Stomach (tissue), 9 donors: ENCODE data around the gene SVOPL. TPM values are rescaled to one million over a fixed set of nuclear protein-coding genes. Genes with fewer than 3 reads are reported as not detected.

Experiments
- DNase-seq, 2 donors: peaks; one replicate each; pipeline versions ENCODE4 v3.0.0 to v3.0.0-alpha.2; 2013 to 2019
- H3K27ac ChIP-seq, 5 donors: fragments of 200-600 bp in 4 of 5; sonication (generic) in 4 of 5; one replicate each; pipeline ENCODE4 v1.5.1; 2013 to 2019; ENCODE audit warnings: mild to moderate bottlenecking in 1 of 5, moderate library complexity in 1 of 5
- H3K27me3 ChIP-seq, 3 donors: fragments of 200-600 bp; sonication (generic); one replicate each; pipeline ENCODE4 v1.5.1; 2017 to 2019; ENCODE audit warnings: mixed run types in 1 of 3
- H3K36me3 ChIP-seq, 4 donors: fragments of 200-600 bp; sonication (generic); 1 replicate in 3 of 4; 2 replicates in 1 of 4; pipeline ENCODE4 v1.5.1; 2016 to 2019
- H3K4me1 ChIP-seq, 4 donors: fragments of 200-600 bp; sonication (generic); one replicate each; pipeline ENCODE4 v1.5.1; 2016 to 2019
- H3K4me3 ChIP-seq, 4 donors: fragments of 200-600 bp; sonication (generic) in 3 of 4; one replicate each; pipeline ENCODE4 v1.5.1; 2016 to 2019; ENCODE audit warnings: mild to moderate bottlenecking in 1 of 4
- H3K9me3 ChIP-seq, 4 donors: fragments of 200-600 bp; sonication (generic); one replicate each; pipeline ENCODE4 v1.5.1; 2016 to 2019
- CTCF ChIP-seq, 7 experiments: fragments of 450-650 bp in 4 of 7; fragments of 200-600 bp in 3 of 7; sonication (generic) in 3 of 7; IDR thresholded peaks; one replicate each; pipeline ENCODE4 v1.5.1; 2016 to 2019; ENCODE audit warnings: antibody characterized with exemption in 7 of 7, control low read depth in 2 of 7, mild to moderate bottlenecking in 1 of 7
- EP300 ChIP-seq: sonication (generic); formaldehyde crosslinking; IDR thresholded peaks from one replicate; pipeline ENCODE4 v1.6.1; 2017; ENCODE audit warnings: antibody characterized with exemption
- POLR2A ChIP-seq, 4 donors: fragments of 450-650 bp; IDR thresholded peaks; one replicate each; pipeline ENCODE4 v1.6.1; 2016; ENCODE audit warnings: antibody characterized with exemption in 4 of 4, control low read depth in 2 of 4, mild to moderate bottlenecking in 1 of 4, moderate library complexity in 1 of 4
- POLR2AphosphoS5 ChIP-seq, 3 donors: sonication (generic); formaldehyde crosslinking; IDR thresholded peaks; one replicate each; pipeline ENCODE4 v1.6.1; 2016; ENCODE audit warnings: antibody characterized with exemption in 3 of 3
- WGBS, 5 donors: extraction: QIAGEN DNeasy Blood & Tissue Kit in 3 of 5; methylation state at CpG; one replicate each; pipeline versions ENCODE4 v1.1.5 to v1.1.7; 2013 to 2018; 5-methylcytosine and 5-hydroxymethylcytosine counted together
- intact Hi-C: fragments of 100-400 bp; cut with DNase I; formaldehyde crosslinking; loops from one replicate; pipeline ENCODE4 v1.15.1; 2023; ENCODE audit warnings: low total_unique reads
- polyA plus RNA-seq, 3 donors: library from polyadenylated mRNA; stranded (reverse); fragments of 200-250 nt; gene quantifications; one replicate each; pipeline ENCODE4 v1.2.3, GENCODE V29; 2013
- total RNA-seq, 5 donors: library from RNA; depleted of rRNA; stranded (reverse); fragments of >200 nt; gene quantifications; one replicate each; pipeline versions ENCODE4 v1.1.0 to v1.2.3, GENCODE V29; 2014 to 2016
- donor health status: healthy with polysubstance abuse.
- donor health status: Bipolar disorder and iron deficiency.
- donor health status: healthy.

Gene SVOPL
- total and polyA plus RNA-seq, 8 donors = under 0.01 to 2.3 (median 0.13) TPM; not detected in 5

GRCh38 chr7:138556771-138557484 lies 144.2 kb downstream of the SVOPL start:
- H3K4me3 ChIP-seq = no peak overlapping the region
- intact Hi-C loops = no loop called here
- peaks cover 84 to 100% (median 100%) of the 10 kb centered on the region in 4 donors for H3K36me3 ChIP-seq
- TF ChIP-seq CTCF (IDR thresholded peaks at IDR 0.05) = no peak
- no peak for TF ChIP-seq EP300
- TF ChIP-seq POLR2A (IDR thresholded peaks at IDR 0.05) = no peak
- WGBS, 5 donors = 94 to 98% (median 98%) methylated on average over 3 of the region's 3 CpGs
- peaks cover 23 to 78% (median 46%) of the 10 kb centered on the region in 4 donors for H3K9me3 ChIP-seq
- H3K4me1 ChIP-seq = no peaks in the 10 kb centered on the region
- no peaks in the 10 kb centered on the region for H3K27me3 ChIP-seq
- no peak for DNase-seq
- no peak overlapping the region for H3K27ac ChIP-seq

- Histone ChIP-seq H3K4me3 (no peak overlapping the region), H3K9me3 (peaks cover 17 to 66% (median 45%) of the 10 kb centered on the region in 4 donors), H3K27me3 (no peaks in the 10 kb centered on the region), H3K27ac (no peak overlapping the region), H3K36me3 (peaks cover 92 to 100% (median 99%) of the 10 kb centered on the region in 4 donors), H3K4me1 (no peaks in the 10 kb centered on the region)
- WGBS, 5 donors = 95 to 100% (median 98%) methylated on average over 4 of the region's 4 CpGs
- intact Hi-C loops = no loop called here
- no peak for DNase-seq
- no peak for TF ChIP-seq POLR2AphosphoS5 (IDR thresholded peaks at IDR 0.05)
Measured at GRCh38 chr7:138555684-138556083, 145.5 kb downstream of the SVOPL start.

GRCh38 chr7:138554674-138555073 lies 146.5 kb downstream of the SVOPL start:
- WGBS, 5 donors = 96 to 99% (median 99%) methylated on average over 4 of the region's 4 CpGs
- H3K4me3 ChIP-seq = no peak overlapping the region
- no peaks in the 10 kb centered on the region for H3K4me1 ChIP-seq
- peaks cover 17 to 57% (median 44%) of the 10 kb centered on the region in 4 donors for H3K9me3 ChIP-seq
- H3K27me3 ChIP-seq = no peaks in the 10 kb centered on the region
- intact Hi-C loops = no loop called here
- H3K27ac ChIP-seq = no peak overlapping the region
- TF ChIP-seq POLR2AphosphoS5 (IDR thresholded peaks at IDR 0.05) = no peak
- TF ChIP-seq CTCF (IDR thresholded peaks at IDR 0.05) = no peak
- no peak for TF ChIP-seq POLR2A (IDR thresholded peaks at IDR 0.05)
- no peak for TF ChIP-seq EP300
- peaks cover 82 to 93% (median 90%) of the 10 kb centered on the region in 4 donors for H3K36me3 ChIP-seq
- DNase-seq = no peak

GRCh38 chr7:138553805-138554204 lies 147.4 kb downstream of the SVOPL start:
- Histone ChIP-seq H3K36me3 (peaks cover 73 to 90% (median 87%) of the 10 kb centered on the region in 4 donors), H3K9me3 (peaks cover 17 to 49% (median 39%) of the 10 kb centered on the region in 4 donors), H3K4me1 (no peaks in the 10 kb centered on the region), H3K27ac (no peak overlapping the region), H3K4me3 (no peak overlapping the region), H3K27me3 (no peaks in the 10 kb centered on the region)
- DNase-seq = no peak
- intact Hi-C loops = no loop called here
- TF ChIP-seq EP300 (no peak), POLR2A (IDR thresholded peaks at IDR 0.05) (no peak), POLR2AphosphoS5 (IDR thresholded peaks at IDR 0.05) (no peak), CTCF (IDR thresholded peaks at IDR 0.05) (no peak)
- 91 to 95% (median 93%) methylated on average over 4 of the region's 4 CpGs for WGBS, 5 donors

- H3K9me3 ChIP-seq = peaks cover 0 to 22% (median 14%) of the 10 kb centered on the region in 4 donors
- no peak overlapping the region for H3K4me3 ChIP-seq
- no peak for DNase-seq
- 93 to 98% (median 95%) methylated on average over 3 of the region's 3 CpGs for WGBS, 5 donors
- TF ChIP-seq POLR2AphosphoS5 (IDR thresholded peaks at IDR 0.05) (no peak), CTCF (IDR thresholded peaks at IDR 0.05) (no peak), POLR2A (IDR thresholded peaks at IDR 0.05) (no peak)
- no peaks in the 10 kb centered on the region for H3K27me3 ChIP-seq
- intact Hi-C loops = no loop called here
- no peaks in the 10 kb centered on the region for H3K4me1 ChIP-seq
- no peak overlapping the region for H3K27ac ChIP-seq
- H3K36me3 ChIP-seq = peaks cover 46 to 86% (median 81%) of the 10 kb centered on the region in 4 donors
Measured at GRCh38 chr7:138551102-138551501, 150.1 kb downstream of the SVOPL start.
